Middle frontal gyrus (tissue), 1 donor: ENCODE results near the gene LRRC74A.
"Not testable (repeated sequence)": the region's sequence is repeated elsewhere in the genome, so short reads cannot be mapped to it uniquely, and the experiment has no call there.

Experiments
- DNase-seq: peaks from one replicate; pipeline ENCODE4 v3.0.0-alpha.2; 2015; ENCODE audit warnings: low spot score; ENCODE audit errors: extremely low spot score

LRRC74A gene

GRCh38 chr14:76884853-76885276 is 58.7 kb downstream of the LRRC74A start:
- no peak for DNase-seq

- no peak for DNase-seq
Observed at GRCh38 chr14:76887191-76887590, 61.0 kb downstream of the LRRC74A start.

DNA sequence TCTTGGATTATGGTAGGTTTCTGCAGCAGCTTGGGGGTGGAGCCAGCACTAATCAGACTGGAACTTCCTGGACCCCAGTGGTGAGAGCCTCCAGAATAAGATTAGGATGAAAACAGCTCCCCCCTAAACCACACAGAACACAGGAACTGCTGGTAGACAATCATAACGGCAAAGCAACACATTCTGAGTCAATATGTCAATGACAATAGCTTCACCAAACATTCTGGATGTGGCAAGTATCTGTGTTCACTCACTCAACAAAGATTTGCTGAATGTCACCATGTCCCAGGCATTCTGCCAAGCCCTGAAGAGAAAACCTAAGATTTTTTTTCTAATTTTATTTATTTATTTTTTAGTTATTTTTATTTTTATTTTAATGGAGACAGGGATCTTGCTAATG is 65.2 kb downstream of the LRRC74A start:
- no peak for DNase-seq

DNA sequence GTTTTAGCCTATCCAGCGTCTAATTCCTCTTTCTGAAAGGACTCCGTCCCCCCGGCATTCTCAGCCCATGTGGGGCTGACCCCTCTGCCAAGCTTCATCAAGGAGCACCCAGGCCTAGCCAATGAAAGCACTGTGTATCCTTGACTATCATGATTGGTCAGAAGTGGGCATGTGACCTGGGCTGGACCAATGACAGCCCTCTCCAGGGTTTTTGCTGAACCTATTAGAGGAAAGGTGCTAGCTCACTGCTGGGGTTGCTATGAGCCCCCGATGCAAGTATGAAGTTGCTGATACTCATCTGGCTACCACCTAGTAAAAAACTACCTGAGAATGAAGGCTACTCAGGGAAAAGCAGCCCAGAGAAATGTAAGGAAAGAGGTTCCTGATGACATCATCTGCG is 68.1 kb downstream of the LRRC74A start:
- DNase-seq = no peak

GRCh38 chr14:76898006-76898405 is 71.8 kb downstream of the LRRC74A start:
- not testable (repeated sequence) for DNase-seq

DNA sequence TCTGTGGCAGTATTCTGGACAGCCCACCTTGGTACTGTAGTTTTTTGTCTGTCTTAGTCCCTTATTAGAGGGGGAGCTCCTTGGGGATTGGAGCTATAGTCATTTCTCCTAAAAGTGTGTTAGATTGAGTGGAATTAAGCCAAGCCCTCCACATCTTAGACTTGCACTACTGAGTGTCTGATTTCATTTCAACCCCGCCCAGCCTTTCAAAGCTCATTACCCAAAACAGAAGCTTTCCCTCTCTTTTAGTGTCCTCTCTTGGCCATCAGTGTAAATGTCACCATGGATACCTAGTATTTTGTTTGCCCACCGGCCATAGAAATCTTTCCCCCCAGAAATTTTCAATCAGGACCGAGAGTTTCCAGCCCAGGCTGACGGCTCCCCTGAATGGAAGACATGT is 74.5 kb downstream of the LRRC74A start:
- DNase-seq = no peak

- DNase-seq = no peak
Observed at GRCh38 chr14:76901171-76902055, 75.2 kb downstream of the LRRC74A start.

- DNase-seq = no peak
Observed at GRCh38 chr14:76902591-76902990, 76.4 kb downstream of the LRRC74A start.

DNA sequence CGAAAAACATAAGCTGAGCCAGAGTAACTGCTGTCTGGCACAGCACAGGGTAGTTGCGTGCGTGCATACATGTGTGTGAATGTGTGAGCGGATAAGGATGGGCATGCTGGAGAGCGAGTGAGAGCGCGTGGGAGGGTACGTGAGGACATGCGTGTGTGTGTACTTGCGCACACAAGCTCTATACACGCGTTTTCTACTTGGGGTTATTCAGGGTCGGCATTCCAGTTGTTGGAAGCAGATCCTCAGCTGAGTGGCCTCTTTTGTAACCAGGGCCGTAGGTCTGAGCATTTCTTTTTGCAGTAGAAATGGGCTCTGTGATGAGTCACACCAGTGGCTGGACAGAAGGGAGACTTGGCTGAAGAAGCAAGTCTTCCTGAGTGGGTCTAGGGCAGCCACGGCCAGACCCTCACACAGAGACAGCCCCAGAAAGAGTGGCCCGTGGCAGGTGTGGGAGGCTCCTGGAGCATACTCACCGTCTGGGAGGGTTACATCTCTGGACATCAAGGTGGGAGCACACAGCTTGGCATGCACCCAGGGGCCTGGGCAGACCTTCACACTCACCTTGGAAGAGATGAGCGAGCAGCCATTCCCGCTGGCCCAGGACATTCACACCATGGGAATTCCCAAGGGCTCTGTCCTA is 78.0 kb downstream of the LRRC74A start:
- no peak for DNase-seq

DNA sequence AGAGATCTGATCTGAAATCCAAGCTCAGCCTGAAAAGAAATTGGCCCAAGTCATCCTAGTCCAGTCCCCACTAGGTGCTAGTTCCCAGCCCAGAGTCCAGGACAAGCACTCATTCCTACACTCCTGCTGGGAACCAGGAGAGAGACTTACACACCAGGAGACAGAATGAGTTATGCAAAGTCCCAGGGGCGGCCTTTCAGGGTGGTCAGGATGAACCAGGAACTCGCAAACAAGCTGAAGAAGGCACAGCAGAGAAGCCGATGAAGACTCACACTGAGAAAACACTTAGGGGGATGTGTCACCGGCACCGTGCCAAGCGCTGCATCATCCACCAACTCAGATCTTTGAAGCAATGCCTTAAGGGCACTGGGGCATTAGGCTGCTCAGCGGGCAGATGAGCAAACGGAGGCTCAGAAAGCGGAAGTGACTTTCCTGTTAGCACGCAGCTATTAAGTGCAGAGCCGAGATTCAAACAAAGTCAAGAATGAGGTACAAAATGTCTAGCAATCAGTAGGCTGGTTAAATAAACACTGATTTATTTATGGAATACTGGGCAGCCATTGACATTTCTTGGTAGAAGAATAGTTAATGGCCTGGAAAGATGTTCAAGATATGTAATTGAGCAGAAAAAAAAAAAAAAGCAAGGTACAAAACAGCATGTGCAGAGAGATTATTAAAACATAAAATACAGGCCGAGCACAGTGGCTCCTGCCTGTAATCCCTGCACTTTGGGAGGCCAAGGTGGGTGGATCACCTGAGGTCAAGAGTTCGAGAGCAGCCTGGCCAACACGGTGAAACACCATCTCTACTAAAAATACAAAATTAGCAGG is 78.7 kb downstream of the LRRC74A start:
- no peak for DNase-seq

DNA sequence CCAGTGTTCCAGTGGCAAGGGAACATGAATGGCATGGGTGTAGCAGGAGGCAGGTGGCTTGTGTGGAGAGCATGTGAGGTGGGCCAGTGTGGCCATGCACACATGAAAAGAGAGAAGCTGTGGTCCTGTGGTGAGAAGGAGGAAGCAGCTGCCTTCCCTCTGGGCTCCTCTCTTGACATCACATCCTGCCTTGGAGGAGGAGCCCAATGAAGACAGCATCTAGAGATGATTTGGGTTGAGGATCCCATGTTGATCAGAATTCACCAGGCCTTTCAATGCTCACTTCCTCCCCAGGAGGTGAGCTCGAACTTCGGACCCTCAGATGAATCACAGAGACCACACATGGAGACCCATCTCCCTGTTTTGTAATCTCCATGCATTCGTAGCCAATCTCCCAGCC is 82.6 kb downstream of the LRRC74A start:
- no peak for DNase-seq

DNA sequence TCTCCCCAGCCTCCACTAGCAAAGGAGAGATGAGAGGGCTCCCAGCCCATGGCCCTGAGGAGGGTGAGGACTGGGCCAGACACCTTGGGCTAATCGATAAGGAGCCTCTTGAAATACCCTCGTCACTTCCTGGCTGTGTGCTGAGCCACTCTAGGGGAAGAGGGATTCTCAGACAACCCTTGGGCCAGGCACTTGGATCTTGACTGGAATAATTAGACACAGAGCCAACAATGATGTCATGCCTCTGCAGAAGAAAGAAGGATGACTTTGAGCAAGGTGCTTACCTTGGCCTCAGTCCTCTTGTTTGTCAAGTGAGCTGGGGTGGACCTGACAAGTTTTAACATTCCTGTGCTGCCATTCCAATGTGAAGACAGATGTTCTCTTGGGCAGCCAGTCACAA is 83.1 kb downstream of the LRRC74A start:
- DNase-seq = no peak

- no peak for DNase-seq
Observed at GRCh38 chr14:76910371-76910890, 84.2 kb downstream of the LRRC74A start.

DNA sequence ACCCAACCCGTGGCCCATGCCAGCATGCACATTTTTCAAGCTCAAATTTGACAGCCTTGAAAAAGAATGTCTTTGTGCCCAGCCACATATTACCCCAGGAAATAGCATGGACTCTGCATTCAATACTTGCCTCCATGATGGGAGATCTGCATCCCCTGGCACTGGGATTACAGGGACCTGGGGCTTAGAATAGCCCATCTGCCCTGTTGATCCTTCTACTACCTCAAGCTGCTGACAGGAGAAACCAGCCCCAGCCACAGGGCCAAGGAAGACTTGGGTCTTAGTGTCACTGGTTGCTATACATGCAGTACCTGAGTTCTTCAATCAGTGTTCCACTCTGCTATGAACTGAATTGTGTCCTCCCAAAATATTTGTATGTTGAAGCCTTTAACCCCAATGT is 85.3 kb downstream of the LRRC74A start:
- DNase-seq = no peak

GRCh38 chr14:76914533-76915081 is 88.4 kb downstream of the LRRC74A start:
- not testable (repeated sequence) for DNase-seq

DNA sequence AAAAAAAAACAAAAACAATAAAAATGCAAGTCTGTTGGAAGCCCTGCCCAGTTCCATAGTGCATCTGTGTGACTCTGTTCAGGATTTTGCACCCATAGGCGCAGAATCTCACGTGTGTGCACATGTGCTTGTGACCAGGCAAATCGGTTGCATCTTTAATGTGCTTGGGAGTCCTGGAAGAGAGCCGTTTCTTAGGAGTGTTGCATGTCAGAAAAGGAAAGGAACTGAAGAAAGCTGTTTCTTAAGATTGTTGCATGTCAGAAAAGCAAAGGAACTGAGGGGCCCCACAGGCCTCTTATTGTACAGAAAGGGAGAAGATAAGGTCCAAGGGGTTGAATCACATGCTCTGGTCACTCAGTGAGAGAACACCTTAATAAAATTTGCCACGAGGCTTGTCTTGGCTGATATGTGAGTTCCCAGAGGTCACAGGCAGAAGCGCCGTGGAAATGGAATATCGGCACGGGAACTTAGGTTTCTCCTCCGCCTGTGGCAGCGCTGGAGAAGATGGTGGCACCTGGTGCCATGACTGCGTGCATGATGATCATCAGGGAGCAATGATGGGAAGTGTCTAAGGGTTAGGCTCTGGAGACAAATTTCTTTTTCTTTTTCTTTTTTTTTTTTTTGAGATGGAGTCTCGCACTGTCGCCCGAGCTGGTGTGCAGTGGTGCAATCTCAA is 90.0 kb downstream of the LRRC74A start:
- no peak for DNase-seq

- no peak for DNase-seq
Observed at GRCh38 chr14:76917158-76917596, 91.0 kb downstream of the LRRC74A start.

GRCh38 chr14:76917745-76918255 is 91.6 kb downstream of the LRRC74A start:
- DNase-seq = no peak

DNA sequence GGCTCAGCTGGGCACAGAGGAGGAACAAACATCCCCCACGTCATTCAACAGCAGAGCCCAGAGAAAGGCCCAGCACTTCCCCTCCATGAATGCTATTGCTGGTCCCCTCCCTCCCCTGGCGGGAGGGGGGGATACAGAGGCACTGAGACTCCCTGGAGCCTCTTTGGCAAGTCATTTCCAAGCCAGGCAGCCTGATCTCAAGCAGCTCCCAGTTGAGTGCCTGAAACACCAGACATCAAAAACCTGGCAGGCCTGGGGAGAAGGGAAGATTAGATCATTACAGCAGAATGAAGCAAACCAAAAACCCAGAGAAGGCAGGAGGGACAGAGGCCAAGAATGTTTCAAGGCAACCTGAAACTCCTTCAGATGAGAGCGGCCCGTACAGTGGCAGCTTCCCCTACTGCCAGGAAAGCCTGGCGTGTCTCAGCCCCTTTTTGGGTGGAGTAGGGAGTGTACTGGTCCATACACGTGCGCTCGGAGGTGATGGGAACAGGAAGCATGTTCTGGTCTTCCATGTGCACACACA is 92.1 kb downstream of the LRRC74A start:
- no peak for DNase-seq

DNA sequence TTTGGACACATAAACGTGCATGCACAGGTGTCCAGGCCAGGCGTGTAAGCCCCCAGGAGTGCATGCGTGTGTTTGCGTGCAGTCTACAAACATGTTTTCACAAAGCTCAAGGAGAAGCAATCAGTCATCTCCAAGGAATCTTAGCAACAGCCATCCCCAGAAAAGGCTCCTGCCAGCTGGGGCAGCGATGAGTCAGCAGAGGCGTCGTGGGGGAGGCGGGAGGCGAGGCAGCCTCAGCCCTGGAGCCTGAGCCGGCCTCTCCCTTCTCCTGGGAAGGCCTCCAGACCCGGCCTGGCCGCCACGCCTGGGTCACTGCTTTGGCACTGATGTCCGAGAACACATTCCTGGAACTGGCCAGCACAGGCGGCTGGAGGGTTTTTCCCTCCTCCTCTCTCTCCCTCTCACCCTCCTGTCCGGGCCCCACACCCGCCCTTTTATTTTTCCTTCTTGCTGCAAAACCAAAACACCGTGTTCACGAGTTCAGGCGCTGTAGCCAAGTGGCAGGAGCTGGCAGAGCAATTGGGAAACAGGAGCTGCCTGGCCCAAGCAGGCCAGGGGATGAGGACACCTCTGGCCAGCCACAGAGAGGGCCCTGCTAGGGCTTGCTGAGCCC is 92.7 kb downstream of the LRRC74A start:
- peak; percentile 76 for DNase-seq
